GM12892 (cell line): ENCODE results near the gene KIF6.

Experiments
- POLR2A ChIP-seq: IDR thresholded peaks from 2 replicates; pipeline ENCODE4 v1.6.1; 2011; ENCODE audit warnings: low read depth, low read length, control low read depth
- POLR2AphosphoS5 ChIP-seq: IDR thresholded peaks from 2 replicates; pipeline ENCODE4 v1.6.1; 2011; ENCODE audit warnings: low read depth, low read length, control low read depth
- TAF1 ChIP-seq: IDR thresholded peaks from 2 replicates; pipeline ENCODE4 v1.6.1; 2011; ENCODE audit warnings: low read depth, mild to moderate bottlenecking, control low read depth, low read length, borderline replicate concordance

- TF ChIP-seq POLR2A (no peak), POLR2AphosphoS5 (no peak), TAF1 (no peak)
Measured at GRCh38 chr6:39521958-39522357, 203.2 kb downstream of the KIF6 start.
